GM18858 (cell line): ENCODE measurements around the gene LAIR1.
"Not testable (repeated sequence)": the region's sequence is repeated elsewhere in the genome, so short reads cannot be mapped to it uniquely, and the experiment has no call there.

ENCODE experiments used
- ATAC-seq: cut with Tn5 transposase; IDR thresholded peaks from one replicate; pipeline ENCODE4 v1.9.1; 2021; ENCODE audit not compliant: unreplicated experiment

The LAIR1 gene

GRCh38 chr19:54364775-54365257 lies at the start of gene LAIR1:
Gene LAIR1 (minus strand): TSS chr19:54364931. CDS start chr19:54364804, 127 bp downstream.
- ATAC-seq = no peak

- no peak for ATAC-seq
Measured at GRCh38 chr19:54414156-54414555, 49.4 kb upstream of the LAIR1 start.

- ATAC-seq = no peak
Measured at GRCh38 chr19:54412877-54413276, 48.1 kb upstream of the LAIR1 start.

GRCh38 chr19:54411033-54411432 lies 46.3 kb upstream of the LAIR1 start:
- ATAC-seq = no peak

GRCh38 chr19:54408456-54409026 lies 43.8 kb upstream of the LAIR1 start:
- no peak for ATAC-seq

- ATAC-seq = no peak
Measured at GRCh38 chr19:54407780-54408179, 43.0 kb upstream of the LAIR1 start.

GRCh38 chr19:54405628-54406027 lies 40.9 kb upstream of the LAIR1 start:
- ATAC-seq = no peak

- ATAC-seq = no peak
Measured at GRCh38 chr19:54403054-54403453, 38.3 kb upstream of the LAIR1 start.

GRCh38 chr19:54400913-54401312 lies 36.2 kb upstream of the LAIR1 start:
- ATAC-seq = no peak

- ATAC-seq = no peak
Measured at GRCh38 chr19:54399189-54399588, 34.5 kb upstream of the LAIR1 start.

- ATAC-seq = no peak
Measured at GRCh38 chr19:54395685-54396084, 31.0 kb upstream of the LAIR1 start.

GRCh38 chr19:54393381-54393780 lies 28.6 kb upstream of the LAIR1 start:
- ATAC-seq = no peak

- ATAC-seq = no peak
Measured at GRCh38 chr19:54392105-54392504, 27.4 kb upstream of the LAIR1 start.

GRCh38 chr19:54391589-54392061 lies 26.9 kb upstream of the LAIR1 start:
- no peak for ATAC-seq

- ATAC-seq = no peak
Measured at GRCh38 chr19:54390942-54391577, 26.3 kb upstream of the LAIR1 start.

- ATAC-seq = no peak
Measured at GRCh38 chr19:54389553-54389952, 24.8 kb upstream of the LAIR1 start.

GRCh38 chr19:54388802-54389139 lies 24.0 kb upstream of the LAIR1 start:
- no peak for ATAC-seq

- no peak for ATAC-seq
Measured at GRCh38 chr19:54387991-54388801, 23.5 kb upstream of the LAIR1 start.

- no peak for ATAC-seq
Measured at GRCh38 chr19:54383330-54383729, 18.6 kb upstream of the LAIR1 start.

- ATAC-seq = not testable (repeated sequence)
Measured at GRCh38 chr19:54382041-54382440, 17.3 kb upstream of the LAIR1 start.

- ATAC-seq = no peak
Measured at GRCh38 chr19:54380897-54381296, 16.2 kb upstream of the LAIR1 start.

GRCh38 chr19:54379187-54379678 lies 14.5 kb upstream of the LAIR1 start:
- no peak for ATAC-seq
